Measurements from ENCODE around the gene BAK1. TPM values are rescaled to one million over a fixed set of nuclear protein-coding genes. Genes with fewer than 3 reads are reported as not detected.

The BAK1 gene
- total and polyA plus RNA-seq, 2 of the 13 experiments (the other 11 are each of a cell fraction or from before 2014, with no cell fraction given) = 15.0 to 23.8 TPM

DNA sequence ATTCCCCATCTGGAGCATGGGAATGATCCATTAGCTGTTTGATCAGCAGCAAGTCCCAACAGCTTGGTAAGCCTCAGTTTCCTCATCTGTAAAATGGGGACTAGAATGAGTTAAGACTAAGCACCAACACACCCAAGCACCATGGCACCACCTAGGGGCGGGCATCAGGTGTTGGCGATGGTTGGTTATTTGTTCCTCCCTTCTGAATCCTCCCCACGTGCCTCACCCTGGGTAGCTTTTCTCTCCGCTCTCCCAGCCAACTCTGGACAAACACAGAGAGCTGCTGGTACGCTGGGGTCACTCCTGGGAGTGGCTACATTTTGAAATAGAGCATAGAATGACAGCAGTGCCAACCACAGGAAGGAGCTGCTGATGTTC is 27.7 kb upstream of the BAK1 start (continued):
- TF ChIP-seq NFE2L1 (CRISPR knock-in tag; IDR thresholded peaks at IDR 0.05; ENCODE audit: borderline replicate concordance) = no peak
- TF ChIP-seq ZMYM3 (CRISPR knock-in tag; IDR thresholded peaks at IDR 0.05) = peak; percentile 99

DNA sequence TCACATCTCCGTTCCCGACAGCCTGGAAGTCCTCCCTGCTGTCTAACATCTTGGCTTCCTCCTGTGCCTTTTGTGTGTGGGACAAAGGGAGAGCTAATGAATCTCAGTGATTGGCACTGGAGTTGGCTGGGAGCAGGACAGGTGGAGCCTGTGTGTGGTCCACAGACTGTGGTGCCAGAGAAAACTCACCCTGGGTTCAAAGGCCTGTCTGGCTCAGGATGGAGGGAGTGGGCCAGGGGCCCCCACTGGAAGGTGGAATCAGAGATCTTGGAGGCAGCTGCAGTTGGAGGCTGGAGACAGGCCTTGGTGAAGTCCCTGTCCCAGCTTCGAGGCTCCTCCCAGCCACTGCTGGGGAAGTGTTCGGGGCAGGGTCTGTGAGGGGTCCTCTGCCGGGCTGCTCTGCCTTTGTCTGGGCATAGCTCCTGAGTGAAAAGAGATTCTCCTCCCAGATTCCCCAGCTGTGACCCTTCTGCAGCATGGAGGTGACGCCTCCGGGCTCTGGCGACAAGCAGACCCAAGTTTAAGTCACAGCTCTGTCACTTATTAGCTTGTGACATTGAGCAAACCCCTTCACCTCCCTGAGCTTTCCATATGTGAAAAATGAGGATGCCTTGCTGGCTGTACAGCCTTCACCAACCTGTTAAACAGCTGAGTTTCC is 27.2 kb upstream of the BAK1 start:
- ChIA-PET CTCF (ENCODE audit: low intra/inter-chr PET ratio, low total read pairs) (interaction anchor here (1.7 to 2.0 kb wide), 2 partner anchors 17 to 26 kb away, joined by 7 to 24 read pairs; no protein-coding TSS in a partner anchor), POLR2A (interaction anchor here (0.9 to 3.1 kb wide), 7 partner anchors 12 to 155 kb away, joined by 3 to 25 read pairs (median 6); partner anchors contain the start of genes BAK1 and UQCC2)
- intact Hi-C loops (cut with micrococcal nuclease; ENCODE audit: unreplicated experiment) = no loop called here
- Histone ChIP-seq H2AFZ (ENCODE audit: low read length) (no peak overlapping the region), H3K36me3 (replicated peaks in 1 of 2; ENCODE audit: control insufficient read depth in 1 of 2, insufficient read depth in 2 of 2, low read length in 2 of 2) (no peaks in the 10 kb centered on the region), H3K79me2 (ENCODE audit: insufficient read depth, low read length) (no peaks in the 10 kb centered on the region), H3K4me2 (ENCODE audit: low read depth, low read length) (peak overlapping the region; percentile 41), H3K9ac (ENCODE audit: insufficient read depth, low read depth, low read length) (no peak overlapping the region), H4K20me1 (ENCODE audit: insufficient read depth, low read length) (no peaks in the 10 kb centered on the region), H3K27me3 (ENCODE audit: control insufficient read depth in 1 of 2, insufficient read depth in 2 of 2, low read length in 2 of 2) (no peaks in the 10 kb centered on the region; a peak in 1 of 5 replicates), H3K9me3 (ENCODE audit: low read length) (no peaks in the 10 kb centered on the region), H3K27ac (ENCODE audit: extremely low read length, insufficient read depth, low read length) (no peak overlapping the region), H3K4me1 (ENCODE audit: insufficient read depth, low read length) (peaks cover 63% of the 10 kb centered on the region), H3K4me3 (replicated peaks in 1 of 3; ENCODE audit: insufficient read depth in 1 of 3, low read depth in 2 of 3, low read length in 3 of 3) (peak overlapping the region in 1 of 3 experiments; percentile 22; a peak in 1 of 6 replicates)
- FAIRE-seq = no peak
- in situ Hi-C loops (cut with HindIII; ENCODE audit: extremely low pct_ligation_motif_present, low pct_unique_long_range_greater_than_20kb) = no loop called here
- 7% methylated on average over 7 of the region's 8 CpGs for WGBS (ENCODE audit: low lambda C conversion rate)
- no TSS peak for BruUV-seq (replicated peaks)
- DNase-seq (ENCODE audit: low spot score) = no peak
- ATAC-seq = peak; percentile 6; the same call in 1 of the 3 replicates
- TF ChIP-seq, protein P1, sequence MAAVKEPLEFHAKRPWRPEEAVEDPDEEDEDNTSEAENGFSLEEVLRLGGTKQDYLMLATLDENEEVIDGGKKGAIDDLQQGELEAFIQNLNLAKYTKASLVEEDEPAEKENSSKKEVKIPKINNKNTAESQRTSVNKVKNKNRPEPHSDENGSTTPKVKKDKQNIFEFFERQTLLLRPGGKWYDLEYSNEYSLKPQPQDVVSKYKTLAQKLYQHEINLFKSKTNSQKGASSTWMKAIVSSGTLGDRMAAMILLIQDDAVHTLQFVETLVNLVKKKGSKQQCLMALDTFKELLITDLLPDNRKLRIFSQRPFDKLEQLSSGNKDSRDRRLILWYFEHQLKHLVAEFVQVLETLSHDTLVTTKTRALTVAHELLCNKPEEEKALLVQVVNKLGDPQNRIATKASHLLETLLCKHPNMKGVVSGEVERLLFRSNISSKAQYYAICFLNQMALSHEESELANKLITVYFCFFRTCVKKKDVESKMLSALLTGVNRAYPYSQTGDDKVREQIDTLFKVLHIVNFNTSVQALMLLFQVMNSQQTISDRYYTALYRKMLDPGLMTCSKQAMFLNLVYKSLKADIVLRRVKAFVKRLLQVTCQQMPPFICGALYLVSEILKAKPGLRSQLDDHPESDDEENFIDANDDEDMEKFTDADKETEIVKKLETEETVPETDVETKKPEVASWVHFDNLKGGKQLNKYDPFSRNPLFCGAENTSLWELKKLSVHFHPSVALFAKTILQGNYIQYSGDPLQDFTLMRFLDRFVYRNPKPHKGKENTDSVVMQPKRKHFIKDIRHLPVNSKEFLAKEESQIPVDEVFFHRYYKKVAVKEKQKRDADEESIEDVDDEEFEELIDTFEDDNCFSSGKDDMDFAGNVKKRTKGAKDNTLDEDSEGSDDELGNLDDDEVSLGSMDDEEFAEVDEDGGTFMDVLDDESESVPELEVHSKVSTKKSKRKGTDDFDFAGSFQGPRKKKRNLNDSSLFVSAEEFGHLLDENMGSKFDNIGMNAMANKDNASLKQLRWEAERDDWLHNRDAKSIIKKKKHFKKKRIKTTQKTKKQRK (IDR thresholded peaks at IDR 0.05; ENCODE audit: low read length) = no peak
- TF ChIP-seq RNF2 (conservative IDR thresholded peaks at IDR 0.05; ENCODE audit: low read depth) (no peak), CCDC6 (CRISPR knock-in tag; IDR thresholded peaks at IDR 0.05) (peak; percentile 40; the same call in 1 of the 2 replicates), ZNF567 (CRISPR knock-in tag; IDR thresholded peaks at IDR 0.05; ENCODE audit: borderline replicate concordance) (no peak), ZNF350 (CRISPR knock-in tag; IDR thresholded peaks at IDR 0.05; ENCODE audit: borderline replicate concordance, low read depth) (no peak), SIN3A (IDR thresholded peaks at IDR 0.05; ENCODE audit: borderline replicate concordance, low read depth, low read length) (peak; percentile 5; the same call in 1 of the 2 replicates), ZNF501 (CRISPR knock-in tag; IDR thresholded peaks at IDR 0.05) (no peak), ZNF441 (CRISPR knock-in tag; IDR thresholded peaks at IDR 0.05; ENCODE audit: borderline replicate concordance) (no peak), ZNF788 (CRISPR knock-in tag; IDR thresholded peaks at IDR 0.05; ENCODE audit: borderline replicate concordance) (0 out of 2 replicates have a peak, but pooled peaks have one; percentile 36), ZSCAN22 (CRISPR knock-in tag; IDR thresholded peaks at IDR 0.05) (no peak), ZSCAN21 (CRISPR knock-in tag; IDR thresholded peaks at IDR 0.05; ENCODE audit: borderline replicate concordance) (0 out of 2 replicates have a peak, but pooled peaks have one; percentile 2)
- TF ChIP-seq, protein P2, sequence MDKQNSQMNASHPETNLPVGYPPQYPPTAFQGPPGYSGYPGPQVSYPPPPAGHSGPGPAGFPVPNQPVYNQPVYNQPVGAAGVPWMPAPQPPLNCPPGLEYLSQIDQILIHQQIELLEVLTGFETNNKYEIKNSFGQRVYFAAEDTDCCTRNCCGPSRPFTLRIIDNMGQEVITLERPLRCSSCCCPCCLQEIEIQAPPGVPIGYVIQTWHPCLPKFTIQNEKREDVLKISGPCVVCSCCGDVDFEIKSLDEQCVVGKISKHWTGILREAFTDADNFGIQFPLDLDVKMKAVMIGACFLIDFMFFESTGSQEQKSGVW (CRISPR knock-in tag; IDR thresholded peaks at IDR 0.05; ENCODE audit: borderline replicate concordance) = no peak
- TF ChIP-seq, protein P3, sequence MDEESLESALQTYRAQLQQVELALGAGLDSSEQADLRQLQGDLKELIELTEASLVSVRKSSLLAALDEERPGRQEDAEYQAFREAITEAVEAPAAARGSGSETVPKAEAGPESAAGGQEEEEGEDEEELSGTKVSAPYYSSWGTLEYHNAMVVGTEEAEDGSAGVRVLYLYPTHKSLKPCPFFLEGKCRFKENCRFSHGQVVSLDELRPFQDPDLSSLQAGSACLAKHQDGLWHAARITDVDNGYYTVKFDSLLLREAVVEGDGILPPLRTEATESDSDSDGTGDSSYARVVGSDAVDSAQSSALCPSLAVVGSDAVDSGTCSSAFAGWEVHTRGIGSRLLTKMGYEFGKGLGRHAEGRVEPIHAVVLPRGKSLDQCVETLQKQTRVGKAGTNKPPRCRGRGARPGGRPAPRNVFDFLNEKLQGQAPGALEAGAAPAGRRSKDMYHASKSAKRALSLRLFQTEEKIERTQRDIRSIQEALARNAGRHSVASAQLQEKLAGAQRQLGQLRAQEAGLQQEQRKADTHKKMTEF (CRISPR knock-in tag; IDR thresholded peaks at IDR 0.05) = 0 out of 2 replicates have a peak, but pooled peaks have one; percentile 23

Measured in HepG2 (cell line).